Fibroblast of skin of right quadriceps (primary cell): ENCODE data around the gene MYH9.

Experiments used
- DNase-seq: peaks from one replicate; pipeline ENCODE4 v3.0.0-alpha.2; 2013

Gene MYH9

GRCh38 chr22:36239401-36240171 is 148.2 kb downstream of the MYH9 start, which contains the start of gene APOL2:
TSS of gene APOL2 (minus strand) at chr22:36239527. CDS start at chr22:36233162, 6,365 bp downstream.
- peak; percentile 92 for DNase-seq

- no peak for DNase-seq
Measured at GRCh38 chr22:36239150-36239400, 148.7 kb downstream of the MYH9 start.

- no peak for DNase-seq
Measured at GRCh38 chr22:36238373-36239149, 149.2 kb downstream of the MYH9 start.

GRCh38 chr22:36237462-36238372 is 150.1 kb downstream of the MYH9 start:
- no peak for DNase-seq

GRCh38 chr22:36236388-36237319 is 151.1 kb downstream of the MYH9 start:
- DNase-seq = no peak

GRCh38 chr22:36235585-36235984 is 152.2 kb downstream of the MYH9 start:
- DNase-seq = no peak

GRCh38 chr22:36234919-36235318 is 152.8 kb downstream of the MYH9 start:
- DNase-seq = no peak

- DNase-seq = no peak
Measured at GRCh38 chr22:36234213-36234612, 153.6 kb downstream of the MYH9 start.

- DNase-seq = no peak
Measured at GRCh38 chr22:36233796-36234195, 154.0 kb downstream of the MYH9 start.

- DNase-seq = no peak
Measured at GRCh38 chr22:36232715-36233401, 154.9 kb downstream of the MYH9 start.
